ENCODE results near the gene PAQR4.

GRCh38 chr16:2933701-2934100, 35.4 kb upstream of the PAQR4 start:
- TF ChIP-seq CTCF (IDR thresholded peaks at IDR 0.05) (no peak), POLR2AphosphoS5 (IDR thresholded peaks at IDR 0.05) (no peak), POLR2A (IDR thresholded peaks at IDR 0.05) (no peak), EP300 (IDR thresholded peaks at IDR 0.05) (no peak)

Measured in gastroesophageal sphincter (tissue), 3 donors.